LNCaP clone FGC (cell line): ENCODE results near the gene NT5DC1.

Experiments used
- DNase-seq: peaks from one replicate; pipeline ENCODE4 v3.0.0-alpha.2; 2011; ENCODE audit warnings: low read depth
- H3K4me3 ChIP-seq: 2 replicates; pipeline ENCODE4 v1.5.1; 2011; ENCODE audit warnings: mild to moderate bottlenecking, low read depth, low read length, control low read depth
- CTCF ChIP-seq: IDR thresholded peaks from 2 replicates; pipeline ENCODE4 v1.5.1; 2012; ENCODE audit warnings: mild to moderate bottlenecking; ENCODE audit not compliant: control insufficient read depth, insufficient read depth; ENCODE audit errors: extremely low read depth

Gene NT5DC1

GRCh38 chr6:116192786-116193185, 92.1 kb downstream of the NT5DC1 start:
- no peak for DNase-seq
- no peak overlapping the region for H3K4me3 ChIP-seq
- no peak for TF ChIP-seq CTCF

GRCh38 chr6:116196841-116197240, 96.2 kb downstream of the NT5DC1 start:
- DNase-seq, result no peak
- no peak for TF ChIP-seq CTCF

GRCh38 chr6:116200619-116201249, 100.1 kb downstream of the NT5DC1 start:
- H3K4me3 ChIP-seq, result no peak overlapping the region
- DNase-seq, result no peak
- TF ChIP-seq CTCF, result no peak

More at GRCh38 chr6:116196841-116197240, 96.2 kb downstream of the NT5DC1 start:
- no peak overlapping the region for H3K4me3 ChIP-seq

- DNase-seq, result no peak
- no peak for TF ChIP-seq CTCF
- H3K4me3 ChIP-seq, result no peak overlapping the region
These were observed 100.9 kb downstream of the NT5DC1 start for GRCh38 chr6:116201538-116201937.

GRCh38 chr6:116205281-116205680, 104.6 kb downstream of the NT5DC1 start:
- no peak for DNase-seq
- TF ChIP-seq CTCF, result no peak

GRCh38 chr6:116206231-116206903, 105.7 kb downstream of the NT5DC1 start:
- no peak overlapping the region for H3K4me3 ChIP-seq
- DNase-seq, result no peak
- TF ChIP-seq CTCF, result no peak

More at GRCh38 chr6:116205281-116205680, 104.6 kb downstream of the NT5DC1 start:
- H3K4me3 ChIP-seq, result no peak overlapping the region
